Right atrium auricular region (tissue), 2 donors: ENCODE measurements around the gene C15orf40. TPM values are rescaled to one million over a fixed set of nuclear protein-coding genes. Genes with fewer than 3 reads are reported as not detected.
A peak's percentile ranks its signal among the peaks of the same experiment; 100 is the strongest.

Experiments used
- DNase-seq: peaks from one replicate; pipeline ENCODE4 v3.0.0-alpha.2; 2019; ENCODE audit warnings: low spot score
- H3K27ac ChIP-seq, 2 donors: fragments of 200-600 bp; sonication (generic); 1 replicate in 1 of 2; 2 replicates in 1 of 2; pipeline ENCODE4 v1.5.1; 2016 to 2019
- H3K27me3 ChIP-seq, 2 donors: fragments of 200-600 bp; sonication (generic); one replicate each; pipeline versions ENCODE4 v1.5.1 to v1.6.0; 2017 to 2019
- H3K36me3 ChIP-seq: fragments of 200-600 bp; sonication (generic); one replicate; pipeline ENCODE4 v1.5.1; 2016
- H3K4me1 ChIP-seq, 2 donors: fragments of 200-600 bp; sonication (generic); one replicate each; pipeline versions ENCODE4 v1.5.1 to v1.6.0; 2017 to 2019
- H3K4me3 ChIP-seq, 2 donors: fragments of 200-600 bp; sonication (generic); 1 replicate in 1 of 2; 2 replicates in 1 of 2; pipeline ENCODE4 v1.5.1; 2017 to 2019; ENCODE audit warnings: mild to moderate bottlenecking in 1 of 2, moderate library complexity in 1 of 2
- H3K9me3 ChIP-seq, 2 donors: fragments of 200-600 bp; sonication (generic); one replicate each; pipeline ENCODE4 v1.5.1; 2019
- total RNA-seq, 2 donors: library from RNA; depleted of rRNA; stranded (reverse); fragments of >200 nt; gene quantifications; one replicate each; pipeline ENCODE4 v1.1.0, GENCODE V29; 2016
- TF ChIP-seq, protein P1 (sequence below), 2 donors: fragments of 200-600 bp; sonication (generic); IDR thresholded peaks; one replicate each; pipeline ENCODE4 v1.5.1; 2019; ENCODE audit warnings: antibody characterized with exemption in 2 of 2

The C15orf40 gene
- total RNA-seq, 2 donors from 2014 or later: 5.9 to 9.4 TPM

DNA sequence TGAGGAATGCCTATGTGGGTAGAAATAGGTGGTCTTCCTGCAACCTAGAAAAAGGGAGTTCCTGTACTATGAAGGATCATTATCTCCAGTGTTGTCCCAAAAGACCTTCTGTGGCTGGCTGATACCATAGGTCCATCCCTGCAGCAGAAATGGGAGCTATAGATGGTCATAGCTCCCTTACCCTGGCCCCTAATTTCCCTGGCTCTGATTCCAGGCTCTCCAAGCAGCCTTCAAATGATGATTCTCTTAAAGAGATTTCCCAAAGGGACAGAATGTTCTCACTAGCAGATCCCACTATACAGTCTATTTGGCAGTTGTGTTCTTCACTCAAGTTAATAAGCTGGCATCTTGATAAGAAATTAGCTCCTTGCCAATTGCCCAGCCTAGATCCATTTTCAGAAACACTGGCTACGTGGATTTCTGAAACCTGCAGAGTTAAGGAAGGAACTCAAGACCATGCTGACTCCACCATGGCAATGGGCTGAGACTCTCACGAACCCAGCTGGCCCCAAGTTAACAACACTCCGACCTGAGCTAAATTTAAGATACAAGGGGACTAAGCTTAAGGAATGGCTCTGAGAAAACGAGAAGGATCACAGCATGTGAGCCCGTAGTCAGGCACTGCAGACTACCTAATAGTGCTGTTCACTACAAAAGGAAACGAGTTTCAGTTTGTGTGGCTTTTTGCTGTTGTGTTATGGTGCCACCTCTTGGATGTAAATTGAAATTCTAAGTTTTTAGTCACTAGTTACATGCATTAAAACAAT is 11.4 kb downstream of the C15orf40 start:
- Histone ChIP-seq H3K9me3 (no peaks in the 10 kb centered on the region), H3K4me3 (peak overlapping the region in 1 of 2 donors; percentile 21), H3K27me3 (no peaks in the 10 kb centered on the region), H3K27ac (peak overlapping the region in 1 of 2 donors; percentile 12), H3K36me3 (no peaks in the 10 kb centered on the region), H3K4me1 (peaks cover 0 to 7% of the 10 kb centered on the region in 2 donors)
- no peak for DNase-seq
- TF ChIP-seq, protein P1, sequence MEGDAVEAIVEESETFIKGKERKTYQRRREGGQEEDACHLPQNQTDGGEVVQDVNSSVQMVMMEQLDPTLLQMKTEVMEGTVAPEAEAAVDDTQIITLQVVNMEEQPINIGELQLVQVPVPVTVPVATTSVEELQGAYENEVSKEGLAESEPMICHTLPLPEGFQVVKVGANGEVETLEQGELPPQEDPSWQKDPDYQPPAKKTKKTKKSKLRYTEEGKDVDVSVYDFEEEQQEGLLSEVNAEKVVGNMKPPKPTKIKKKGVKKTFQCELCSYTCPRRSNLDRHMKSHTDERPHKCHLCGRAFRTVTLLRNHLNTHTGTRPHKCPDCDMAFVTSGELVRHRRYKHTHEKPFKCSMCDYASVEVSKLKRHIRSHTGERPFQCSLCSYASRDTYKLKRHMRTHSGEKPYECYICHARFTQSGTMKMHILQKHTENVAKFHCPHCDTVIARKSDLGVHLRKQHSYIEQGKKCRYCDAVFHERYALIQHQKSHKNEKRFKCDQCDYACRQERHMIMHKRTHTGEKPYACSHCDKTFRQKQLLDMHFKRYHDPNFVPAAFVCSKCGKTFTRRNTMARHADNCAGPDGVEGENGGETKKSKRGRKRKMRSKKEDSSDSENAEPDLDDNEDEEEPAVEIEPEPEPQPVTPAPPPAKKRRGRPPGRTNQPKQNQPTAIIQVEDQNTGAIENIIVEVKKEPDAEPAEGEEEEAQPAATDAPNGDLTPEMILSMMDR (IDR thresholded peaks at IDR 0.05): peak in 1 of 2 donors; percentile 67

DNA sequence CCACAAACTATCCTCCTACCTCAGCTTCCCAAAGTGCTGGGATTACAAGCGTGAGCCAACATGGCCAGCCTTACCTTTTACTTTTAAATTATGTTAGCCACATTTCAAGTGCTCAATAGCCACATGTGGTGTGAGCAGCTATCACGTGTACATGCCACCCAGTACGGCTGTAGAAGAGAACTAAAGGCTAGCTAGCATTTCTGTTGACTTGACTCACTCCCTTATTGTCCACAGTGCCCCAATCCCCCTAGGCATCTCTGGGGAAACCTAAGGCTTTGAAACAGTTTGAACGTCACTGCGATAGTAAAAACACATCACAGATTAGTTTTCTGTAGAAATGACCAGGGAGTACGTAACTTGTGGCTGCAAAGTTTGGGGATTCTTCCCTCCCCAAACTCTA is 12.0 kb downstream of the C15orf40 start:
- H3K4me1 ChIP-seq: peaks cover 0 to 7% of the 10 kb centered on the region in 2 donors
- no peak for DNase-seq
- no peak overlapping the region for H3K27ac ChIP-seq
- H3K36me3 ChIP-seq: no peaks in the 10 kb centered on the region
- no peaks in the 10 kb centered on the region for H3K27me3 ChIP-seq
- no peaks in the 10 kb centered on the region for H3K9me3 ChIP-seq
- TF ChIP-seq, protein P1 (IDR thresholded peaks at IDR 0.05): no peak
- no peak overlapping the region for H3K4me3 ChIP-seq

DNA sequence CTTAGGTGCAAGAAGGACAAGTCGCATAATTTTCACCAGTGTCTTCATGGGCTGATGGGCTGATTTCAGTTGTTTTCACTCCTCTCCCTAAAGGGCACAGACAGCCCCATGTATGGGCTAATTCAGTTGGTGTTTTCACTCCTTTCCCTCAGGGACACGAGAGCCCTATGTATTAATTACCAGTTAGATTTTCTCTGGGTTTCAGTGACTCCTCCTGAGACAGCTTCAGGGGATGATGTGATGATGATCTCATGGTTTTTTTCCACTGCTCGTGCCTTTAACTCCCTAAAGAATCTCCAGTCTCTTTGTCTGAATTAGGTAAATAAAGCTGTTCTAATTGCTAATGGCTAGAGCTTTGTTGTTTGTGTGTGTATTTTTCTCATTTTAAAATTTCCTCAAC is 15.5 kb downstream of the C15orf40 start:
- Histone ChIP-seq H3K9me3 (no peaks in the 10 kb centered on the region), H3K36me3 (peaks cover 8% of the 10 kb centered on the region), H3K27me3 (no peaks in the 10 kb centered on the region), H3K4me3 (no peak overlapping the region), H3K4me1 (peaks cover 0 to 7% of the 10 kb centered on the region in 2 donors), H3K27ac (no peak overlapping the region)
- TF ChIP-seq, protein P1 (IDR thresholded peaks at IDR 0.05): no peak
- no peak for DNase-seq

DNA sequence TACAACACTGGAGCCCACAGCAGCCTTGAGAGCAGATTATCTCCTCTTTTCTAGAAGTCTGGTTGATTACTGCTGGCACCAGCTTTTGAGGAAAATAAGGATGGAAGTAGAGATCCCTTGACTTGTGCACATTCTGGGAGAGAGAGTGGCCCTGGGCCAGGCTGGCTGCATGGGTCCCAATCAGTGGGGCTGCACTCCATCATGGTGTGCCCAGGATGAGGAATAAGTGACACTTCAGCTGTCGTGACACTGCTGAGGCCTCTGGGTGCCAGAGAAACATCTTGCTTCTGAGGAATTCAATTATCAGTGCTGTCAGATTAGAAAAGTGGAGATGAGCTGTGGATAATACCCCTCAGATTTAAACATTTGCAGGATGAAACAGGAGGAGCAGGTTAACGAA is 16.4 kb downstream of the C15orf40 start:
- Histone ChIP-seq H3K27me3 (no peaks in the 10 kb centered on the region), H3K36me3 (peaks cover 12% of the 10 kb centered on the region), H3K9me3 (no peaks in the 10 kb centered on the region), H3K27ac (no peak overlapping the region), H3K4me1 (peaks cover 0 to 5% of the 10 kb centered on the region in 2 donors), H3K4me3 (no peak overlapping the region)
- DNase-seq: no peak
- TF ChIP-seq, protein P1 (IDR thresholded peaks at IDR 0.05): no peak

DNA sequence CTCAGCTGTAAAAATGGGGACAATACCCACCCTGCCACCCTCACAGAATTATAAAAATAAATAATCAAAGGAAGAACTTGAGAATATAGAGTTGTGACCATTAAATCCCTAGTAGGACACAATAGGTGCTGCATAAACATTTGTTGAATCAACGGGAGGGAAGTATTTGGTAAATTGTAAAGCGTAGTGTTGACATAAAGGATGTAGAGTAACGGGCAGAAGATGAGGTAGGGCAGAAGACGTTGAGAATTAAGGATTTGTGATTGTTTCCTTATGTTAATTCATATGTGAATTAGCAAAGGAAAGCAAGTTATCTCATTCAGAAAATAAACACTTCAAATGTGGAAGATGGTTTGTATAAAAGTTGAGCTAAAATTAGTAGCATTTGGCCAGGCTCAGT is 18.3 kb downstream of the C15orf40 start:
- no peak overlapping the region for H3K27ac ChIP-seq
- TF ChIP-seq, protein P1 (IDR thresholded peaks at IDR 0.05): no peak
- no peaks in the 10 kb centered on the region for H3K27me3 ChIP-seq
- no peaks in the 10 kb centered on the region for H3K9me3 ChIP-seq
- no peaks in the 10 kb centered on the region for H3K4me1 ChIP-seq
- peaks cover 17% of the 10 kb centered on the region for H3K36me3 ChIP-seq
- no peak for DNase-seq
- H3K4me3 ChIP-seq: no peak overlapping the region
